Upper lobe of left lung (tissue), 6 donors: Measurements from ENCODE around the gene ZNF652. TPM values are rescaled to one million over a fixed set of nuclear protein-coding genes. Genes with fewer than 3 reads are reported as not detected.

Source experiments
- ATAC-seq, 2 donors: fragments of 200-7000 bp; cut with Tn5 transposase; one replicate each; pipeline ENCODE4 v1.9.1; 2022; ENCODE audit warnings: mild to moderate bottlenecking in 2 of 2, moderate library complexity in 2 of 2; ENCODE audit not compliant: low FRiP score in 2 of 2
- DNase-seq, 2 donors: peaks; one replicate each; pipeline ENCODE4 v3.0.0-alpha.2; 2019 to 2020
- H3K27ac ChIP-seq, 4 donors: fragments of 200-600 bp; sonication (generic); one replicate each; pipeline ENCODE4 v1.5.1; 2016 to 2019
- H3K27me3 ChIP-seq, 4 donors: fragments of 200-600 bp; sonication (generic); one replicate each; pipeline ENCODE4 v1.5.1; 2017 to 2019
- H3K36me3 ChIP-seq, 4 donors: fragments of 200-600 bp; sonication (generic); one replicate each; pipeline ENCODE4 v1.5.1; 2016 to 2019
- H3K4me1 ChIP-seq, 4 donors: fragments of 200-600 bp; sonication (generic); one replicate each; pipeline ENCODE4 v1.5.1; 2018 to 2019
- H3K4me3 ChIP-seq, 4 donors: fragments of 200-600 bp; sonication (generic); one replicate each; pipeline ENCODE4 v1.5.1; 2017 to 2019; ENCODE audit warnings: mild to moderate bottlenecking in 2 of 4, moderate library complexity in 1 of 4
- H3K9me3 ChIP-seq, 4 donors: fragments of 200-600 bp; sonication (generic); one replicate each; pipeline ENCODE4 v1.5.1; 2018 to 2019
- CTCF ChIP-seq, 6 experiments: fragments of 450-650 bp in 4 of 6; fragments of 200-600 bp in 2 of 6; sonication (generic) in 2 of 6; IDR thresholded peaks; one replicate each; pipeline ENCODE4 v1.5.1; 2016 to 2019; ENCODE audit warnings: antibody characterized with exemption in 6 of 6
- EP300 ChIP-seq, 4 donors: sonication (generic); formaldehyde crosslinking; IDR thresholded peaks; one replicate each; pipeline ENCODE4 v1.5.1; 2017; ENCODE audit warnings: antibody characterized with exemption in 4 of 4, control low read depth in 2 of 4
- POLR2A ChIP-seq, 4 donors: fragments of 450-650 bp; IDR thresholded peaks; one replicate each; pipeline ENCODE4 v1.5.1; 2016 to 2017; ENCODE audit warnings: antibody characterized with exemption in 4 of 4, mild to moderate bottlenecking in 2 of 4
- POLR2AphosphoS5 ChIP-seq, 2 donors: sonication (generic); formaldehyde crosslinking; IDR thresholded peaks; one replicate each; pipeline ENCODE4 v1.5.1; 2017; ENCODE audit warnings: antibody characterized with exemption in 2 of 2
- WGBS, 2 donors: methylation state at CpG; one replicate each; pipeline ENCODE4 v1.1.5; 2017 to 2018; 5-methylcytosine and 5-hydroxymethylcytosine counted together
- total RNA-seq, 6 donors: library from RNA; depleted of rRNA in 4 of 6; stranded (reverse); fragments of >200 nt in 4 of 6; gene quantifications; one replicate each; pipeline versions ENCODE4 v1.1.0 to v1.2.1, GENCODE V29; 2016 to 2021
- donor health status: DM: no; HTN: no; CAD: no; lungs with moderate emphysema.
- donor health status: DM: no; HTN: yes; CAD: no; lungs with severe emphysema.

ZNF652 gene
- total RNA-seq, 6 donors from 2014 or later = 29.4 to 69.4 (median 41.5) TPM

- H3K4me3 ChIP-seq = peak overlapping the region; percentile 3 to 66 (median 55)
- H3K27ac ChIP-seq = peak overlapping the region; percentile 81 to 88 (median 81)
- peaks cover 7 to 18% (median 12%) of the 10 kb centered on the region in 4 donors for H3K4me1 ChIP-seq
- no peaks in the 10 kb centered on the region for H3K9me3 ChIP-seq
- peak; percentile 80 to 91 for ATAC-seq
- no peaks in the 10 kb centered on the region for H3K27me3 ChIP-seq
- H3K36me3 ChIP-seq = no peaks in the 10 kb centered on the region
- TF ChIP-seq EP300 (IDR thresholded peaks at IDR 0.05) (no peak), POLR2A (IDR thresholded peaks at IDR 0.05) (peak in 2 of 4 donors; percentile 24 to 75), POLR2AphosphoS5 (IDR thresholded peaks at IDR 0.05) (peak in 1 of 2 donors; percentile 57), CTCF (IDR thresholded peaks at IDR 0.05) (no peak)
- 3 to 15% methylated on average over 5 to 30 of the region's 77 CpGs for WGBS, 2 donors
- peak; percentile 78 to 93 for DNase-seq
These were observed 101.8 kb downstream of the ZNF652 start for GRCh38 chr17:49260011-49260816.

GRCh38 chr17:49259663-49260010, 102.4 kb downstream of the ZNF652 start:
- Histone ChIP-seq H3K27ac (peak overlapping the region; percentile 81 to 88 (median 81)), H3K4me1 (peaks cover 7 to 18% (median 12%) of the 10 kb centered on the region in 4 donors), H3K4me3 (peak overlapping the region; percentile 3 to 66 (median 55)), H3K9me3 (no peaks in the 10 kb centered on the region), H3K27me3 (no peaks in the 10 kb centered on the region), H3K36me3 (no peaks in the 10 kb centered on the region)
- DNase-seq (no peak), ATAC-seq (no peak)
- 10 to 13% methylated on average over 10 of the region's 10 CpGs for whole genome bisulfite sequencing, 2 donors
- TF ChIP-seq EP300 (IDR thresholded peaks at IDR 0.05) = no peak
- no peak for TF ChIP-seq POLR2A (IDR thresholded peaks at IDR 0.05)
- TF ChIP-seq CTCF (IDR thresholded peaks at IDR 0.05) = no peak
- TF ChIP-seq POLR2AphosphoS5 (IDR thresholded peaks at IDR 0.05) = no peak

GRCh38 chr17:49258394-49258793, 103.7 kb downstream of the ZNF652 start:
- H3K9me3 ChIP-seq = no peaks in the 10 kb centered on the region
- WGBS, 2 donors = 87 to 90% methylated on average over 3 of the region's 3 CpGs
- TF ChIP-seq EP300 (IDR thresholded peaks at IDR 0.05) (no peak), POLR2A (IDR thresholded peaks at IDR 0.05) (no peak), POLR2AphosphoS5 (IDR thresholded peaks at IDR 0.05) (no peak), CTCF (IDR thresholded peaks at IDR 0.05) (no peak)
- no peaks in the 10 kb centered on the region for H3K36me3 ChIP-seq
- H3K4me3 ChIP-seq = no peak overlapping the region
- ATAC-seq (no peak), DNase-seq (no peak)
- no peak overlapping the region for H3K27ac ChIP-seq
- H3K27me3 ChIP-seq = no peaks in the 10 kb centered on the region
- H3K4me1 ChIP-seq = peaks cover 7 to 18% (median 12%) of the 10 kb centered on the region in 4 donors

- TF ChIP-seq CTCF (IDR thresholded peaks at IDR 0.05) (no peak), POLR2A (IDR thresholded peaks at IDR 0.05) (no peak), POLR2AphosphoS5 (IDR thresholded peaks at IDR 0.05) (no peak), EP300 (IDR thresholded peaks at IDR 0.05) (no peak)
- DNase-seq (no peak), ATAC-seq (no peak)
- no peak overlapping the region for H3K27ac ChIP-seq
- WGBS, 2 donors = 67 to 71% methylated on average over 5 of the region's 5 CpGs
- no peaks in the 10 kb centered on the region for H3K9me3 ChIP-seq
- H3K4me3 ChIP-seq = no peak overlapping the region
- no peaks in the 10 kb centered on the region for H3K36me3 ChIP-seq
- H3K27me3 ChIP-seq = no peaks in the 10 kb centered on the region
- H3K4me1 ChIP-seq = peaks cover 0 to 9% (median 4%) of the 10 kb centered on the region in 4 donors
These were observed 106.9 kb downstream of the ZNF652 start for GRCh38 chr17:49255125-49255524.
